OCI-LY3 (cell line): ENCODE data around the gene ANKRD10.

Experiments
- EZH2phosphoT487 ChIP-seq: fragments of 200-600 bp; shearing (Covaris generic); IDR thresholded peaks from 2 replicates; pipeline ENCODE4 v1.6.1; 2018; ENCODE audit warnings: antibody characterized with exemption, mixed run types, low read depth
- TF ChIP-seq, protein P1 (sequence below): fragments of 200-600, 300-600 bp; sonication (generic); IDR thresholded peaks from 2 replicates; pipeline ENCODE4 v1.5.1; 2014; ENCODE audit warnings: antibody characterized with exemption, low read length, low read depth

DNA sequence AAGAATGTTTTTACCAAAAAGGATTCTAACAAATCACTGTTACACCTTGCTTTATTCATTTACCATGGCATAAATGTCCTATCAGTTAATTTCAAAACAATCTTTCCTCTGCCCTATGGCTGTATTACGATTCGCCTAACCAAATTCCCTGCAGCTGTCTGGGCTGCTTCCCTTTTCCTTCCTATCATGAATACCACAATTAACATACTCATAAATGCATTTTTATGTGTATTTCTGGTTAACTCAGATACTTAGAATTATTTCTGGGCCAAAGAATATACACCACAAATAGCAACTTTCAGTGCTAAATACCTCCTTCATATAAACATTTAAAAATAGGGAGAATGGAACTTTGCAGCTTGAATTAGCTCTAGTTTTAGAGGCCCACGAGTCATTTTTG lies 30.4 kb downstream of the ANKRD10 start:
- TF ChIP-seq, protein P1, sequence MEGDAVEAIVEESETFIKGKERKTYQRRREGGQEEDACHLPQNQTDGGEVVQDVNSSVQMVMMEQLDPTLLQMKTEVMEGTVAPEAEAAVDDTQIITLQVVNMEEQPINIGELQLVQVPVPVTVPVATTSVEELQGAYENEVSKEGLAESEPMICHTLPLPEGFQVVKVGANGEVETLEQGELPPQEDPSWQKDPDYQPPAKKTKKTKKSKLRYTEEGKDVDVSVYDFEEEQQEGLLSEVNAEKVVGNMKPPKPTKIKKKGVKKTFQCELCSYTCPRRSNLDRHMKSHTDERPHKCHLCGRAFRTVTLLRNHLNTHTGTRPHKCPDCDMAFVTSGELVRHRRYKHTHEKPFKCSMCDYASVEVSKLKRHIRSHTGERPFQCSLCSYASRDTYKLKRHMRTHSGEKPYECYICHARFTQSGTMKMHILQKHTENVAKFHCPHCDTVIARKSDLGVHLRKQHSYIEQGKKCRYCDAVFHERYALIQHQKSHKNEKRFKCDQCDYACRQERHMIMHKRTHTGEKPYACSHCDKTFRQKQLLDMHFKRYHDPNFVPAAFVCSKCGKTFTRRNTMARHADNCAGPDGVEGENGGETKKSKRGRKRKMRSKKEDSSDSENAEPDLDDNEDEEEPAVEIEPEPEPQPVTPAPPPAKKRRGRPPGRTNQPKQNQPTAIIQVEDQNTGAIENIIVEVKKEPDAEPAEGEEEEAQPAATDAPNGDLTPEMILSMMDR, result no peak
- no peak for TF ChIP-seq EZH2phosphoT487
